Activated CD4-positive, alpha-beta T cell treated with anti-CD3 and anti-CD28 coated beads, Interleukin-2, amount 50 U/mL, for 1 hour (primary cell): ENCODE results near the gene C9orf50.
A peak's percentile ranks its signal among the peaks of the same experiment; 100 is the strongest.
"Not testable (repeated sequence)": the region's sequence is repeated elsewhere in the genome, so short reads cannot be mapped to it uniquely, and the experiment has no call there.

ENCODE experiments used
- DNase-seq: peaks from one replicate; pipeline ENCODE4 v3.0.0-alpha.2; 2020

Gene C9orf50

GRCh38 chr9:129609486-129610212, 11.3 kb downstream of the C9orf50 start:
- DNase-seq: peak; percentile 67

DNA sequence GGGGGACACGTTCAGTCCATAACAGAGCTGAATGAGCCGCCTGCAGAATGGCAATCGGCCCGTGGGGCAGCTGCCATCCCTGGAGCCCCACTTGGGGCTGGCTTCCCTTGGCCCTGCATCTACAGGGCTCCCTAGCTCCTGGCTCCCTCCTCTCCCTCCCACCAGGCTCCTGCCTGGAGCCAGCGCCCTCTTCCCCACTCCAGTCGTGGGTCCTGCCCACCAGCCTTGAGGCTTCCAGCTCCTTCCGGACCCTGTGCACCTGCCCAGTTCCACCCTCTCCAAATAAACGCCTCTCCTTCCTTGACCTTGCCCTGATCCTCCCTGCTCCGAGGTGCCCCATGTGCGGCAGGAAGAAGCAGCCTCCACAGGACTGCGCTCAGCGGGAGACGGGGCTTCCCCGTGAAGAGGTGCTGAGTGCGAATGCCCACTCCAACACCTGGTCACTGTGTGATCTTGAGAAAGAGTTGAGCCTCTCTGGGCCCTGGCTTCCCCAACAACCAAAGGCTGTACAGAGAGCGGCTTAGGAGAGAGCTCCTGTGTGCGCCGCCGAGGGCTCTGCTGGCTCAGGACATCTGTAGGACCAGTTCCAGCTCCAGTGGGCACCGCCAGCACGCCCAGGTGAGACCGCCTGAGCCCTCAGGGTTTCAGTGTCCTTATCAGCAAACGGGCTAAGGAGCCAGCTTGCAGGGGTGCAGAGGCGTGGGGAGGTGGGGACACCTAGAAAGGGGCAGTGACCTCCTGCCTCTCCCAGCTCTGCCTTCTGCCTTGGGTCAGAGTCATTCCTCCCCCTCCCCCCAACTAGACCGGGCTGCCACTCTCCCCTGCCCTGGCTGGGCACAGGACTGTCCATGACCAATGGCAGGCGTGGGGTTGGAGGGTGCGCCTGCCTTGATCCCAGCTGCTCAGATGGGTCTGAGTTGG, 12.1 kb downstream of the C9orf50 start:
- no peak for DNase-seq

DNA sequence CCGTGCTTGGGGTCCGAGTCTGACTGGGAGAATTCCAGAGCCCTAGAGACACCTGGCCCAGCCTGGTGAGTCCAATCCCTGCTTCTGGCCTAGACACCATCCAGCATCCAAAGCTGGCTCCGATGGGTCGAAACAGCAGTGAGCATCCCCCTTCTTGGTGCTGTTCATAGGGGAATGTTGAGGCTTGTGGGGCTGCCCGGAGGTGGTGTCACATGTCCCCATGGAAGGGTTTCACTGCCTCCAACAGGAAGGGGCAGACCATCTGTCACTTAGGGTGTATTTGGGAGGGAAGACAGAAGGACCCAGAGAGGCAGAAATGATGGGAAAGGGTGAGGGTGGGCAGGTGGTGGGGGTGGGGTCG, 13.9 kb downstream of the C9orf50 start:
- DNase-seq: no peak

GRCh38 chr9:129606161-129607026, 14.5 kb downstream of the C9orf50 start:
- no peak for DNase-seq

DNA sequence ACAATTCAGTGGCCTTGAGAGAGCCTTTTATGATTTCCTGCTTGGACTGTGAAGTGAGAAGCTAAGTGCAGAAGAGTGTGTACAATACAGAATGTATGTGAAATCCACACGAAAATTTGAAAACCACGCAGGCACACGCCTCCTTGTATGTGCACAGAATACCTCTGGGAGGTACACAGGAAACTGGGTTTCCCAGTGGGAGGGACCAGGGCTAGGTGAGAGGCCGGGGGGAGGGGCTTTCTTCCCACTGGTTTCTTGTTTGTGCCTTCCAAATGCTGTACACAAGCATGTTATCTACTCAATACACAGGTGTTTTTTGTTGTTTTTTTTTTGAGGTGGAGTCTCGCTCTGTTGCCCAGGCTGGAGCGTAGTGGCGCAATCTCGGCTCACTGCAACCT, 16.1 kb downstream of the C9orf50 start:
- DNase-seq: no peak

GRCh38 chr9:129604056-129604765, 16.7 kb downstream of the C9orf50 start:
- no peak for DNase-seq

DNA sequence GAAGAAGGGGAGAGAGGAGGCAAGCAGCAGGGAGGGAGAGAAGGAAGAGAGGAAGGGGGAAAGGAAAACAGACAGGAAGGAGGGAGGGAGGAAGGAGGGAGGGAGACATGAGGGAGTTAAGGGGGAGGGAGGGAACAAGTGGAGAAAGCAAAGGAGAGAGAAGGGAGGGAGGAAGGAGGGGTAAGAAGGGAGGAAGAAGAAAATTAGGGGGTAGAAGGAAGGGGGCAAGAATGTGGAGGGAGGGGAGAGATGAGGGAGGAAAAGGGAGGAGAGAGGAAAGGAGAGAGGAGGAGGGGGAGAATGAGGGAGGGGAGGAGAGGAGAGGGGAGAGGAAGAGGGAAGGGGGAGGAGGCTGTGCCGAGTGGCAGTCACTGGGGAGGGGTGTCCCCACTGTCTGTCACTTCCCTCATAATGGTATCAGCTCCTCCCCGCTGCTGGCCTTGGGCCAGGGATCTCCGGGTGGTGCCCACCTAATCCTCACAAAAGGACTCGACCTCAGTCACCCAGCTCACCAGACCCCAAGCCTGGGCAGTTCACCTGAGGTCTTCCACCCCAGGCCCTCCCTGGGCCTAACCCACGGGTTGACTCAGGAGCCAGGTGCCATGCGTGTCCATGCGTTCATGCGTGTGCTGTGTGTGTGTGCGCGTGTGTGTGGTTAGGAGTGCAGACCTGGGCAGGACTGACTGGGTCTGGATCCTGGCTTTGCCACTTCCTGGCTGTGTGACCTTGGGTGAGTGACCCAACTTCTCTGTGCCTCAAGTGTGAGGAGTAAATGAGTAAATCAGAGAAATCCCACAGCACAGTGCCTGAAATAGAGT, 18.1 kb downstream of the C9orf50 start:
- DNase-seq: no peak

- DNase-seq: no peak
Observed at GRCh38 chr9:129601082-129601674, 19.7 kb downstream of the C9orf50 start.

GRCh38 chr9:129598089-129598596, 22.8 kb downstream of the C9orf50 start:
- no peak for DNase-seq

- DNase-seq: no peak
Observed at GRCh38 chr9:129597355-129598088, 23.4 kb downstream of the C9orf50 start.

DNA sequence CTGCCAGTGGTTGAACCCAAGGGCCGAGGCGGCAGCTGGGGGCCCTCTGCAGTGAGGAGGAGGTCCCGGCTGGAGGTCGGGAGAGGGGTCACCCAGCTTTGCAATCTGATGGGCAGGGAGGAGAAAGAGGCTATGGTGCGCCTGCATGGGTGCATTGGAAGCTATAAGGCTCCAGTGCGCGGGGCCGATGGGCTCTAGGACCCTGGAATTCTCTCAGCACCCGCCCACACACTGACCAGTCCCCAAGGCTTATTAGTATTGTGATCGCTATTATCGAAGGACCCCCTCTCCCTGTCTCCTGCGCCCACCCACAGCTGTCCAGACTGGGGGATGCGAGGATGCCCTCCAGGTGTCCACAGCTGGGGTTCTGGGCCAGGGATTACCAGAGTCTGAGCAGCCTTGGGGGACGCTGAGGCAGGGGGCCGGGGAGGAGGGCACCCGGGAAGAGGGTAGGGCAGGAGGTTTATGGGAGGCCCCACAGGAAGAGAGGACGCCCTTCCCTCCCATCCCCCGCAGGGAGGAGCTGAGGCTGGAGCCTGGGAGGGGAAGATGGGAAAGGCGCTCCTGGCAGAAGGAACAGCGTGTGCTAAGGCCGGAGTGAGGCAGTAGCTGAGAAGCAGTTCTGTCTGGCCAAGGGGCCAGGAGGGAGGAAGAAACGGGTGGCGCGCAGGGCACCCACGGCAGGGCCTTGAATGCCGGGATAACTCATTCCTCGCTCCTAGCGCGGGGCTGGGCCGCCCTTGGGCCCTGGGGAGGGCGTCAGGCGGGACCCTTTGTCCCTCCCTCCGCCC, 24.2 kb downstream of the C9orf50 start:
- no peak for DNase-seq

DNA sequence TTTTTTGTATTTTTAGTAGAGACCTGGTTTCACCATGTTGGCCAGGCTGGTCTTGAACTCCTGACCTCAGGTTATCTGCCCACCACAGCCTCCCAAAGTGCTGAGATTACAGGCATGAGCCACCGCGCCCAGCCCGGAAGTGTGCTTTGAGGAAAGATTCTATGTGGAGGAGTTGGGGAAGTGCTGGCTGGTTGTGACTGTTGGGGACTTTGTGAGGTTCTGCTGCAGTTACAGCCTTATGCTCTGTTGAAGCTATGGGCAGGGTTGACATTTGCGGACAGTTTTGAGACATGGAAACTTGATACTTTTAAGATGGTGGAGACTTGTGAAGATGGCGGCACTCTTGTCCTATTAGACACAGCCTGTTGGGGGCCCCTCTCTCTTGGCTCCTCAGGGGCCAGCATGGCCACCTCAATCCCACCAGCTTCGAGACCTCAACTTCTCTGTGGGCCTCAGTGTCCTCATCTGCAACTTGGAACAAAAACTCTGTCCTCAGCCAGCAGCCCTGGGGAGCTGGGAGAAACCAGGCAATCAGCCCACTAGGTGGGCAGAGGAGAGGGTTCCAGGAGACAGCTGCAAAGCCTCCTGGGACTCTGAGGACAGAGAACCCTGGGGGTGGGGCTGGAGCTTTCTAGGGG, 24.9 kb downstream of the C9orf50 start:
- DNase-seq: no peak

- DNase-seq: no peak
Observed at GRCh38 chr9:129595311-129595741, 25.6 kb downstream of the C9orf50 start.

- no peak for DNase-seq
Observed at GRCh38 chr9:129594632-129595031, 26.3 kb downstream of the C9orf50 start.

GRCh38 chr9:129592790-129593189, 28.1 kb downstream of the C9orf50 start:
- not testable (repeated sequence) for DNase-seq

- DNase-seq: no peak
Observed at GRCh38 chr9:129591916-129592315, 29.0 kb downstream of the C9orf50 start.

DNA sequence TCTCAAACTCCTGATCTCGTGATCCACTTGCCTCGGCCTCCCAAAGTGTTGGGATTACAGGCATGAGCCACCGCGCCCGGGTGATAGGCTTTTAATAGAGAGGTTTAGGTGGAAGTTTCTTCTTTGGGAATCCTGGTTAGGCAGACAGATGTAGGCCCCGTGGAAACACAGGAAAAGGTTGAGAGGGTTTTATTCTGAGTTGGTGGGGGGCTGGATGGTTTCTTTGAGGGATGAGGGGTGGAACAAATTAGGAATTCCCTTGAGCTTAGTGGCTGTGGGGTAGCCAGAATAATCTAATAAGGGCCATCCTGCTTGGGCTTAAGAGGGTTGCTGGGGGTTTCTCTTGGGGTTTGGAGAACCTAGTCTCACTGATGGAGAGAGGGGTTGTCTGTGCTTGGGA, 30.4 kb downstream of the C9orf50 start:
- DNase-seq: no peak

GRCh38 chr9:129587487-129588262, 33.2 kb downstream of the C9orf50 start:
- no peak for DNase-seq
